Hematopoietic multipotent progenitor cell treated with erythropoietin and hydrocortisone succinate and interleukin-3 and kit ligand, for 17 days (in vitro differentiated cells): ENCODE data around the gene COL6A3.

Experiments
- DNase-seq: peaks from one replicate; pipeline ENCODE4 v3.0.0-alpha.2; 2015; ENCODE audit warnings: low spot score

Gene COL6A3

DNA sequence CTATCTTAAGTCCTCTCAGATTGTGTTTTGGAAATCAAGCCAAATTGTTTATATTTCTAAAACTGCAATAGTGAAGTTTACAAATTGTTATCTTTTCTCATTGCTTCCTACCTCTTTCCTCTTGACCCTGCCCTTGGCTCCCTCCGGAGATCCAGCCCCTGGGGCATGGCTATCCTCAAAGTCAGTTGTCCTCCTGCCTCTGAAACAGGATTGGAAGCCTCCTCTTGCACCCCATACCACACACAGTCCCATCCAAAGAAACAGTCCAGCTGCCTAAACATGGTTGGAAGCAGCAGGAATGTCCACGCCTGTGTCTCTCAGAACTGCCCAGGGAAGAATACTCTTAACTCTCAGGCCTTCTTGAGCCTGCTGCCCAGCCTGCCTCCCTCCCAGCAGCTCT is 30.1 kb upstream of the COL6A3 start:
- no peak for DNase-seq

DNA sequence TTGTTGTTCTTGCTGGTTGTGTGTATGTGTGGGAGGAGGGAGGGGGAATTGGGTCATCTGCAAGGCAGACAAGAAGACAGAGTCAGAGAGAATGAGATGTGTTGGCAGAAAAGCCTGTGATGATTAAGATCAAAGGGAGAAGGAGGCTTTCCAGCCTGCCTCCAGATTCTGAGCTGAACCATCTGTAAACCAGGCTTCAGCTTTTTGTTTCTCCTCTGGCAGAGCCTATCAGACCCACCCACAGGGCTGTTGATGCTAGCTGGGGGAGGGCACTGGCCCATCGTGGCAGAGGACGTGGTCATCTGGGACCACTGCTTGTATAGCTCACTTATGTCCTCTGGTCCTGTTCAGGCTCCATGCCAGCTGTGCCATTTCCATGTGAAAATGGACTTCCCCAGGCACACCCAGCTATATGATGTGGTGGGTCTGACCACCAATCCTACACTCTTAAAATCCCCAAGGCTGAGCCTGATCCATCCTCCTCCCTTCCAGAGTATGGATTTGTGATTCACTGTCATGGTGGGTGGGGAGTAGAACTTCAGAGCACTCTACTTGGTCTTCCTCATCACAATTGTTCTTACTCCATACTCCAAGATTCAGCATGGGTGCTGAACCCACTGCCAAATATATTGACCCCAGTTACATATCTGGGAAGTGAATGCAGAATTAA is 27.8 kb upstream of the COL6A3 start:
- DNase-seq: no peak

DNA sequence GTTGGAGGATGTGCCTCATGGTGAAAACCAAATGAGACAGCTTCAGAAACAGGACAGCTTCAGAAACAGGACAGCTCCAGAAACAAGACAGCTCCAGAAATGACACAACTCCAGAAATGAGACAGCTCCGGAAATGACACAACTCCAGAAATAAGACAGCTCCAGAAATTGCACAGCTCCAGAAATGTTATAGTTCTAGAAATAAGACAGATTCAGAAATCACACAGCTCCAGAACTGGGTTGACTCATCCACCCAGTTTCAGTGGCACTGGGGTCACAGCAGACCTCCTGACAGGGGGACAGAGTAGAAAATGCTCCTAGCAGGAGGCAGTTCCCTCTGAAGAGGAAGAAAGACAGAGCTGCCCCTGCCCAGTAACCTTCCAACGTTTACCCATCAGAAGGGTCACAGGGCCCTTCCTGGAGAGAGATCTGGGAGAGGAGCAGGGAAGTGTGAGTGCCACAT is 26.9 kb upstream of the COL6A3 start:
- no peak for DNase-seq

DNA sequence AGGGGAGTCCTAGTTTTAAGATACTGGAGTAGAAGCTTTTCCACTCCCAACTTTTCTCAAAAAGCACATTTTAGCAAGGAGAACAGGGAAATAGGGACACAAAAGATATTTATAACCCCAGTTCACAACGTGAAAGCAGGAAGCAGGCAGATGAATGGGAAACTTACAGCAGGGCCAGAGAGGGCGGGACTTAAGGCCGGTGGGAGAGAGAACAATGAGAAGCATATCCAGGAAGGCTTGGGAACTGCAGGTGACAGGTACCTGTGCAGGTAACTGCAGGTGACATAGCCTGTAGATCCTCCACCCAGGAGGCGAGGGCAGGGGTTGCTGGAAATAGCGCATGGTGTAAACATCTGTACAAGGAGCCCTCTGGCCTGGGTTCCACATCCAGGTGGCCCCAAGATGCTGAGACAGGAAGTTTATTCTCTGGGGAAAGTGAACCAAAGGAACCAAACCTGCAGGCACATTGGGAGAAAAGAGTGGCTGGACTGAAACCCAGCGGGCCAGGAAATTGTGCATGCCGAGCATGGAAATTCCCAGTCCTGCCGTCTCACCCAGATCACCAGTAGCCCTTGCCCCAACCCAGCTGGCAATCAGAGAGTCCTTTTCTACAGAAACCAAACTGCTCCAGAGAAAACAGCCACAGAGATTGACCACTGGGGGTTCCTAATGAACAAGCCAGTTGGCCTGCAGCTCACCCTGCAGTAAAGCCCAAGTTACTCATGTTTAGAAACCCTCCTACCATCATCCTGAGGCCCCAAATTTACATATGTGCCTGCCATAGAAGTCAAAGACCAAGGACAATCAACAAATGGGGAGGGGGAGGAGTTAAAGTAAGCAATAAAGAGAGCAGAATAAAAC is 24.3 kb upstream of the COL6A3 start:
- no peak for DNase-seq

DNA sequence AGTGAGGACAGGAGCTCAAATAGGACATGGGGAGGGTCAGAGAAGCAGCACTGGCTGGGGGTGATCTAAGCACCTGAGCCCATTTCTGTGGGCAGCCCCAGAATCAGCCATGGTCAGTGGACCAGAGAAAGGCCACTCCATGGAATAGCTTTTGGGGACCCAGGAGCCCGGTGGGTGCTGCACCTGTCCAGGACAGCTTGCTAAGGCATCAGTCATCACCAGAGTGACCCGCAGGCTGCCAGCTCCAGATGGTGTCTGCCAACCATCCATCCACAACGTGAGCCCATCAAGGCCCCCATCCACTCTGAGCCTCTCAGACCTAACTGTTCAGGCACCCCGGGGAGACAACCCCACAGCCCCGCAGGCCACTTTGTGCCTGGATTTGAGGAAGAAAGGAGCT is 23.6 kb upstream of the COL6A3 start:
- no peak for DNase-seq

DNA sequence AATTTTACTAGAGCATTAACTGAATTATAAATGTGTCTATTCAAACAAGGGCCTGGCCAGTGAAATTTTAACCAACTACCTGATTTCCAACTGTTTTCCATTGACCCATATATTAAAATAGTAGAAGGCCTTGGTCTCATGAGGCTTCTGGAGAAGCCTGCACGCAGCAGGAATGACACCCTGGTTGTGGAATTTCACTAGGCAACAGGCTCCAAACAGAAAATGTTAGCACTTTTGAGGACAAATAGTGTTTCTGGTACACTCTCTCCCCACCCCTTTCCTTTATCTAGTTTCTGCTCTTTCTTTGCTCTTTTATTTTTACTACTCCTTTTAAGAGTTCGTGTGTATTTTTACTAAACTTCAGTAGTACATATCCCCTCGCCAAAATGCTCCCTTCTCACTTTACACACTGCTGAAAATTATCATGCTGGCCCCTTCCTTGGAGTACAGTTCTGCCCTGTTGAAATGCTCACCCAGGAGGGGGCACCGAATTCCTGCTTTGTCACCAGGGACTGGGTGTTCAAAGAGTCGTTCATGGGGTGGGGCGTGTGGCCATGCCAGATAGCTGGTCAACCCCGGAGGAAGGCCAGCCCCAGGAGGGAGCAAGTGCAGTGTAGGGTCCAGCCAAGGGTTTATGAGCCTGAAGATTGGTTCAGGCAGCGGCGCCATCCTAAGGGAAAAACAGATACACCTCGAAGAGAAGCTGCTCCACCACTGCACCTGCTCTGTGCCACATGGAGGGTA is 22.1 kb upstream of the COL6A3 start:
- no peak for DNase-seq

DNA sequence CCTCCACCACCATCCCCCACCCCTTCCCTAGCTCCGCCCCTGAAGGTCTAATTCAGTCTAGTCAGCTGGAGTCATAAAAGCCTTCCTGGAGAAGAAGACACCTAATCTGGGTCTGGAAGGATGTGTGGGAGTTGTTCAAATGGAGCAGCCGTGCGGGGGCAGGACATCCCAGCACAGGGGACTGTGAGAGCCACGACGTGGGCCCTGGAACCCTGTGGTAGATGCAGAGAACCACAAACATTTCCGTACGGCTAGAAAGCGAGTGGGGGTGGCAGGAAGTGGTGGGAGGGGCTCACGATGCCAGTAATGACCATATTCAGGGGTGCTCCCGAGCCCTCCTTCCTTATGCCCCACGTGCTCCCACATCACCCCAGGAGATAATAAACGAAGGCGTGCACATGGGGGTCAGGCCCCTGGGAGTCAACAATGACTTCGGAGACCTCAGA is 20.9 kb upstream of the COL6A3 start:
- no peak for DNase-seq

DNA sequence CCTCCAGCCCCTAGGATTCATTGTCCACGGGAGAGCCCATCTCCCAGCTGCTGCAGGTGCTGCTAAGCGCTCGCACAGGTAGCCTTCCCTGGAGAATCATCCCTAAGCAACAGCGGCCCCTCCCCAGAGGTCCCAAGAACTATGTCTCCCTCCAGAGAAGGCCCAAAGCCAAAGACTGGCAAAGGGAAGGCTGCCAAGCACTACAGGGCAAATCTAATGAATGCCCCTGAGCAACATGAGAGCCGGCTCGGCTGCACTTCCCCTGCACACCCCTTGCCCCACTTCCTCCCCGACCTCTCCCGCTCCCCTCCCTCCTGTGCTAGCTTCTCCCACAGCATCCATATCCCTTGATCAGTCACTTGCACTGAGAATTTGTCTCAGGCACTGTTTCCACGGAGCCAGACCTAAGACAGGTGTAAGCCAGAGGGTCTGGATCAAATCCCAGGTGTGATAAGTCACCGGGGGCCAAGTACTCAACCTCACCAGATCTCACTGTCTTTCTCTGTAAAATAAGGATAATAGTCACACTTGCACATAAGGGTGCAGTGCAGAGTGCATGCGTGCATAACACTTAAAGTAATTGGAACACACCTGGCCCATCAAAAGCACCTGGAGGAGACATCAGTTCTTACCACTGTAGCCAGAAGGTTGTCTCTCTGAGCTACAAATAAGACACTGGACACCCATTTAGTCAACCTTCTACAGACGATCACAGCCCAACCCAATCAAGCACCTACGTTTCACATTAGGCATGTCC is 20.1 kb upstream of the COL6A3 start:
- no peak for DNase-seq

DNA sequence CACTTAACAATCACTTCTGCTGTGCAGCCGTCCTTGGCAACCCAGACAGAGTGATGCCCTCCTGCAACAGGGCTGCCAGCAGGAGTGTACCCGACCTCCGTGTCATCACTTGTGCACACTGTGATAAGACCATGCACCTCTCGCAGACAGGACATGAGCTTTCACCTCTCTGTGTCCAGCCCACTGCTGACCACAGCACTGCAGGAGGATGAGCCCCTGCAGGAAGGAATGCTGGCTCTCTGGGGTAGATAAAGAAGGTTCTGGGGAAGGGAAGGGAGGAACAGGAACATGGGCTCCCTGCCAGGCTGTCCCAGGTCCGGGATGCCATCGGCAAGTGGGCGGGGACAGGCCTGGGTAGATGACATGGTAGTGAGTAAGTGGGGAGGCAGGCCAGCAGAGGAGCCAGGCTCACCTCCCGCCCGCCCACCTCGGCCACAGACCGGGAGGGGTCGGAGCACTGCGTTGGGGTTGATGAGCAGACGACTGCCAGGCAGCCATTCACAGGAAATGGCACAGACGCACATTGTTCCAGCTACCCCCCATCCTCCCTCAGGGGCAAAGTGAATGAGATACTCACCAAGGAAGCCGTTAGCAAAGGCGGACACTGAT is 18.6 kb upstream of the COL6A3 start:
- no peak for DNase-seq

DNA sequence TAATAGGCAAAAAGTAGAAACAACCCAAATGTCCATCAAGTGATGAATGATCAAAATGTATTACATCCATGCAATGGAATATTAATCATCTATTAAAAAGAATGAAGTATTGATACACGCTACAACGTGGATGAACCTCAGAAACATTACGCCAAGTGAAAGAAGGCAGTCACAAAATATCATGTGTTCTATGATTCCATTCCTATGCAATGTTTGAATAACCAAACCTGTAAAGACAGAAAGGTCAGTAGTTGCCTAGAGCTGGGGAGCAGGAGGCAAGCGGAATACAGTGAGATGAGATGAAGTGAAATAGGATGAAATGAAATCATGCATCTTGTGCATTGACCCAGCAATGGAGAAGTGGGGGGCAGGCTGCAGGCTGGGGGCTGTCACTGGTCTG is 17.9 kb upstream of the COL6A3 start:
- DNase-seq: no peak

DNA sequence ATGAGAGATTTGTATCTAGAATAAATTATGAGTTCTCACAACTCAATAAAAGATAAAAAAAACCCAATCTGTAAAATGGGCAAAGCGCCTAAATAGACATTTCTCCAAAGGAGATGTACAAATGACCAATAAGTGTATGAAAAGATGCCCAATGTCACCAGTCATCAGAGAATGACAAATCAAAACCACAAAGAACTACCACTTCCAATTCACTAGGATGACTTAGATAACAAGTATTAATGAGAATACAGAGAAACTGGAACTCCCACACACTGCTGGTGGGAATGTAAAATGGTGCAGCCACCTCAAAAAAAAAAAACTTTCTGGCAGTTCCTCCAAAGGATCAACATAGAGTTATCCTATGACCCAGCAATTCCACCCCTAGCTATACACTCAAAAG is 17.4 kb upstream of the COL6A3 start:
- no peak for DNase-seq

DNA sequence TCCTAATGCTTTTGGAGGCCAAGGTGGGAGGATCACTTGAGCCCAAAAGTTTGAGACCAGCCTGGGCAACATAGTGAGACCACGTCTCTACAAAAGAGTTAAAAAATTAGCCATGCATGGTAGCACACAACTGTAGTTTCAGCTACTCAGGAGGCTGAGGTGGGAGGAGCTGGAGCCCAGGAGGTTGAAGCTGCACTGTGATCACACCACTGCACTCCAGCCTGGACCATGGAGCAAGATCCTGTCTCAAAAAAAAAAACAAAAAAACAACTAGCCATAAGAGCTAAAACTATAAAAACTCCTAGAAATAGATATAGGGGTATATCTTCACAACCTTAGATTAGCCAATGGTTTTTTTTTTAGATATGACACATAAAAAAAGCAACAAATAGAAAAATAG is 16.9 kb upstream of the COL6A3 start:
- DNase-seq: no peak

DNA sequence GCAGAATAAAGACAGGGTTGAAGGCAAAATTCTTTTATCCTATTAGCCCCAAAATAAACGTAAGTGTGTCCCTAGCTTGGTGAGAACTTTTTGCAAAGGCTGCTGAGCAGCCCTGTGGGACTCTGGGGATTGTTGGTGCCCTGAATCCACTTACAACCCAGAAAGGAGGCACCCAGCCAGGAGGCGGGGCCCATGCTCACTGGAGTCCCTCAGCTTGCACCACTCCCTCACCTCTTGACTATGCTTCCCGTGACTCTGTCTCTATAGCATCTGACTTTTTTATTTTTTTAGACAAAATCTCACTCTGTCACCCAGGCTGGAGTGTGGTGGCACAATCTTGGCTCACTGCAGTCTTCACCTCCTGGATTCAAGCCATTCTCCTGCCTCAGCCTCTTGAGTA is 15.8 kb upstream of the COL6A3 start:
- no peak for DNase-seq

DNA sequence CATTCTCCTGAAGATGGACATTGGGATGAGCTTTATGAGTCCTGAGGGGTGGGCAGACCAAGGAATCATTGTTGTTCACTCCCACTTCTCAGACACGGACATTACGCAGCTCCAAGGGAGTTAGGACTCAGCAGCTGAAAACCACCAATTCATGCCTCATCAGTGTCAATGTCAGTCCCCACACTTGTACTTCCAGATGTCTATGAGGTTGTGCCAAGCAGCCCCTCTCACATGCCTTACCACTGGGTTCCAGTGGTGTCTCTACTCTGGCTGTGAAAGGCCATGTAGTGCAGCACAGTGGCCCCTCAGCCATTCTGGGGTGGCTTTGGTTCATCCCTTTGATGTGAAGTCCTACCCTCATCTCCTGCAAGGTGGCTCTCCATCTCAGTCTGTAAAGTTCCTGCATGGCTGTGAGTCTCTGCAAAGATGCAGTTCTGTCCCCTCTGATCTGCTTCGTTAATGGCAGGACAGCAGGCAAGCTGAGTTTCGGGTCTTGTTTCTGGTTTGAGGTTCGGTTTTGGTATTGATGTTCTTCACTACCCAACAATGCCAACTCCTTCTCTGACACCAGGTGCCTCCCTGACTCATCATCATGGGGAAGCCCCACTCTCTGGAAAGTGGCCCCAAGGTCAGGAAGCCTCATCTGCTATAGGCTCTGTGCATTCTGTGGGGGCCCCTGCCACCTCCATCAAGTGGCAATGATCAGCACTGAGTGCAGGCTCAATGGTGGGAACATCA is 14.0 kb upstream of the COL6A3 start:
- DNase-seq: no peak

DNA sequence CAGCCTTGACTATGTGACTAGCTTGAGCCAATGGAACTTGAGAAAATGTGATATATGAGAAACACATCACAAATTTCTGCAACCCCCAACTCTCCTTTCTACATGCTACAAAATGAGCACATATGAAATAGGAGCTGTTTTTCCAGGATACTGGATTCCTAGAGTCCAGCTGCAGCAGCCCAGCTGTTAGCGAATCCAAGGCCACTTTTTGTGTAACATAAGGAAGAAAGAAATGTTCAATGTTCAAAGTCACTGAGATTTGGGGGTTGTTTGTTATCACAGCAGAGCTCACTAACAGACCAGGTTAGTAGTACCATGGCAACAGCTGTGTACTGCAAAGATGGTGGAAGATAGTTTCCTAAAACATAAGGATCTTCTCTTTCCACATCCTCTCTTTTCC is 12.6 kb upstream of the COL6A3 start:
- DNase-seq: no peak

DNA sequence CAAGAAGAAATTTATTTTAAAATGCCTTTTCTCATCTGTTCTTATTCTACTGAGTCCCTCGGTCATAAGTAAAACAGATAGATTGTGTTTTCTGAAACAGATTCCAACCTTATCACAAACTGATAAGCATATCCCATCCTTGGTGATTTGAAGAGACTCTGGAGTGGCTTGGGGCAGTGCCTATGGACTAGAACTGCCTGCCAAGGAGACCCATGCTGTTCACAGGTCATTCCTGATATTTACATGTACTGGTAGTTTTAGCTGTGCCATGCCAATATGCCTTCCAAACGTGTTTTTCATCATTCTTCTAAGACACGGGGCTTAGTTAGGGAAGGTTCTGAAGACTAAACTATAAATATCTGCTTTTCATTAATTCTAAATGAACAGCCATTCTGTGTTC is 11.4 kb upstream of the COL6A3 start:
- DNase-seq: no peak

DNA sequence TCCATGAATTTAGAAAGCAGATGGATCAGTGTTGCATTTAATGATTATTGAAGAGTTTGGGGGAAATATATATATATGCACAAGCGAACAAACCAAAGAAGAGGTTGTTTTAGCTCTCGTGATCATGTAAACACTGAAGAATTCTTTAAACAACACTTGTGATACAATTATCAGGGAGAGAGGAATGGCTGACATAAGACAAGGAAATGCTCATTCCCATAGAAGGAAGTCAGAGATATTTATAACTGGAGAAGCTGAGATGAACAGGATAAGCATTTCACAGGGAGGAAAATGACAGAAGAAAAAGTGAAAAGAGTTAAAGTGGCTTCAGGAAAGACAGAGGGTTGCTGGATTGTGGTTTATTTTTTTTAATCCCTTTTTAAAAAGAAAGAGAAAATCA is 10.6 kb upstream of the COL6A3 start:
- no peak for DNase-seq

DNA sequence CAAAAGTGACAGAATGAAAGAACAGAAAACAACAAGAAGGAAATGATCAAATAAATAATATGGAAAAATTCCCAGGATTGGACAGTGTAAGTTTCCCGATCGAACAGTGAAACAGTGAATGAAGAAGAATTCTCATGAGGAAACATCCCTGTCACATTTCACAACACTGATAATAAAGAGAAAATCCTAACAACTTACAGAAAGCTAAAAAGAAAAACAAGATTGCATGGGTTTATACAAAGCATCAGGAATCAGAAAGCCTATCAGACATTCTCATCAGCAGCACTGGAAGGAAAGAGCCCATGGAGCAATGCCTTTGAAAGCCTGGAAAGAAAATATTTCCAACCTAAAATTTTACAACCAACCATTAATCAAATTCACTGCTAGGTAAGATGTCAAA is 9.9 kb upstream of the COL6A3 start:
- DNase-seq: no peak

DNA sequence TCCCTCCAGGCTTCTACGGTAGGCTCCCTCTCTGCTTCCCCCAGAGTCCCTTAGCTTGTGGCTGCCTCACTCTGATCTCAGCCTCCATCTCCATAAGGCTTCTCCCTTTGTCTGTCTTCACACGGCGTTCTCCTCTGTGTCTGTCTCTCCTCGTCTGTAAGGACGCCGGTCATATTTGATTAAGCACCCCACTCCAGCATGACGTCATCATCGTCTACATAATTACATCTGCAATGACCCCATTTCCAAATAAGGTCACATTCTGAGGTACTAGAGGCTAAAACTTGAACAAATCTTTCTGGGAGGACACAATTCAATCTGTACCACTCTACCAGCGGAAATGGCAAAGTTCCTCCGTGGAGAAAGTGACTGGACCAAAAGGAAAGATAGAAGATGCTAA is 8.3 kb upstream of the COL6A3 start:
- DNase-seq: no peak

DNA sequence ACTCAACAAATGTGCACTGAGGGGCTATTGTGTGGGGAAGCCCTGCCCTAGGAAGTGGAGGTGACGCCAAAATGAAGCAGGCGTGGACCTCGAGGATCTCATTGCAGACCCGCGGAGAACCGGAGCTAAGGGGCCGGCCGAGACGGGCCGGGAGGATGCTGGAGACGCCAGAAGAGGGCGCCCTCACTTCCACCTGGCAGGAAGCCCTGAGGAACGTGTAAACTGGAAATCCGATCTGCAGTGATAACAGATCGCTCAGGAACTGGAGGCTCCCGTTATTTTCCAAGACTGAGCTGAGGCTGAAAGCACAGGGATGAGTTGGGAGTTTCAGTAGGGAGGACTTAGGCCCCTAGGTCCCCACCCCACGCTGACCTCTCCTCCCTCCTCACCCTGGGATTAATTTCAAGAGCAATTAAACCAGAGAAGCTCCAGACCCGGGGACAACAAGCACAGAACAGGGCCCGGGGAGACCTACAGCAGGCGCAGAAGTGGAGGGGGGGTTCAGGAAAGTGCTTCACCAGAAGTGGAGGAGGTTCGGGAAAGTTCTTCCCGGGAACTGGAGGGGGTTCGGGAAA is 7.7 kb upstream of the COL6A3 start:
- no peak for DNase-seq

DNA sequence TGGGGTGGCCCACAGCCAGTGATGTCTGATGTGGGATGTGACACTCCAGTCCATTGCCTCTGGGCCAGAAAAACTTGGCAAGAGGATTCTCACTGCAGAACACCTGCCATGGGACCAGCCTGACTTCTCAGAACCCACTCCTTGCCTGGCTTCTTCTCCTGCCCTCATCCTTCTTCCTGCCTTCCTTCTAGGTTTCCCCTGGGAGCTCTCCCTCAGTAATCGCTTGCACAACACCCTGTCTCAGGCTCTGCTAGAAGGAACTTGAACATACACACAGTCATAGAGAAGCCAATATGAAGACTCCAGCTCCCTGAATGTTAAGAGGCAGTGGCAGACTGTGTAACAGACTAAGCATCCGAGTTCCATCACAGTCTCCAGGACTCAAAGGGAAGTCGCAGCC is 4.3 kb upstream of the COL6A3 start:
- DNase-seq: no peak
